IMR-90 (cell line): ENCODE results near the gene PRKG2. TPM values are rescaled to one million over a fixed set of nuclear protein-coding genes. Genes with fewer than 3 reads are reported as not detected.

Source experiments
- ATAC-seq: fragments of 200-7000 bp; cut with Tn5 transposase; 2 replicates; pipeline ENCODE4 v1.9.1; 2020; ENCODE audit warnings: low read depth, mild to moderate bottlenecking, moderate library complexity
- BruUV-seq: library from RNA; stranded (reverse); fragments of 400-500 nt; replicated peaks from 2 replicates; lab custom pipeline; 2021; lab: Mats Ljungman, UMichigan
- CTCF ChIA-PET: fragments of 300-600 bp; formaldehyde crosslinking; extraction: SDS; loops from one replicate; lab custom pipeline; 2021; ENCODE audit warnings: antibody characterized with exemption; lab: Yijun Ruan, JAX
- POLR2A ChIA-PET: fragments of 300-600 bp; sonication (Branson Sonifier 250); formaldehyde crosslinking; loops from one replicate; lab custom pipeline; 2022; ENCODE audit warnings: antibody characterized with exemption; ENCODE audit not compliant: unreplicated experiment; lab: Charles Lee
- DNase-seq: peaks from one replicate; pipeline ENCODE4 v3.0.0; 2013
- H2AFZ ChIP-seq: replicated peaks from 2 replicates; pipeline ENCODE3; 2013; ENCODE audit warnings: low read length, mild to moderate bottlenecking; ENCODE audit not compliant: poor library complexity
- H2AK5ac ChIP-seq: 2 replicates; pipeline ENCODE4 v1.6.1; 2013; ENCODE audit warnings: low read depth, low read length, inconsistent platforms
- H2AK9ac ChIP-seq: replicated peaks from 2 replicates; pipeline ENCODE3; 2013; ENCODE audit warnings: mild to moderate bottlenecking, low read depth, low read length, moderate library complexity; ENCODE audit not compliant: poor library complexity
- H2BK120ac ChIP-seq: 2 replicates; pipeline ENCODE4 v1.6.1; 2013; ENCODE audit warnings: low read depth, low read length, inconsistent platforms
- H2BK15ac ChIP-seq: 3 replicates; pipeline ENCODE4 v1.6.1; 2013; ENCODE audit warnings: low read depth, low read length, inconsistent platforms
- H2BK20ac ChIP-seq: 2 replicates; pipeline ENCODE4 v1.6.1; 2013; ENCODE audit warnings: low read depth, mild to moderate bottlenecking, inconsistent platforms, low read length, moderate library complexity
- H2BK5ac ChIP-seq: 2 replicates; pipeline ENCODE4 v1.6.1; 2013; ENCODE audit warnings: mild to moderate bottlenecking, low read depth, low read length, inconsistent platforms; ENCODE audit not compliant: poor library complexity, severe bottlenecking
- H3K14ac ChIP-seq: replicated peaks from 2 replicates; pipeline ENCODE4 v1.6.1; 2013; ENCODE audit warnings: low read depth, low read length, inconsistent platforms
- H3K18ac ChIP-seq: 2 replicates; pipeline ENCODE4 v1.6.1; 2013; ENCODE audit warnings: low read depth, low read length, control low read depth
- H3K23ac ChIP-seq: 2 replicates; pipeline ENCODE4 v1.6.1; 2013; ENCODE audit warnings: low read depth, low read length, inconsistent platforms
- H3K27ac ChIP-seq: 2 replicates; pipeline ENCODE4 v1.5.1; 2013; ENCODE audit warnings: mild to moderate bottlenecking, control low read depth, low read length; ENCODE audit not compliant: insufficient read depth
- H3K27me3 ChIP-seq: 2 replicates; pipeline ENCODE4 v1.6.1; 2013; ENCODE audit warnings: low read length; ENCODE audit not compliant: control insufficient read depth, insufficient read depth
- H3K36me3 ChIP-seq: 2 replicates; pipeline ENCODE4 v1.6.1; 2013; ENCODE audit warnings: low read length, mixed read lengths; ENCODE audit not compliant: control insufficient read depth, insufficient read depth
- H3K4ac ChIP-seq: 2 replicates; pipeline ENCODE4 v1.6.1; 2013; ENCODE audit warnings: low read depth, low read length, inconsistent platforms
- H3K4me1 ChIP-seq: 2 replicates; pipeline ENCODE4 v1.6.1; 2013; ENCODE audit warnings: low read length, mixed read lengths; ENCODE audit not compliant: control insufficient read depth, insufficient read depth
- H3K4me2 ChIP-seq: 2 replicates; pipeline ENCODE4 v1.6.1; 2013; ENCODE audit warnings: low read depth, mild to moderate bottlenecking, control low read depth, low read length, moderate library complexity
- H3K4me3 ChIP-seq: 2 replicates; pipeline ENCODE4 v1.5.1; 2013; ENCODE audit warnings: low read depth, mild to moderate bottlenecking, control low read depth, low read length, moderate library complexity; ENCODE audit not compliant: insufficient read depth
- H3K56ac ChIP-seq: 2 replicates; pipeline ENCODE4 v1.6.1; 2013; ENCODE audit warnings: low read length, inconsistent platforms; ENCODE audit not compliant: insufficient read depth; ENCODE audit errors: extremely low read depth
- H3K79me1 ChIP-seq, 2 experiments: 2 replicates each; pipeline ENCODE4 v1.6.1; 2013; ENCODE audit warnings: low read length in 2 of 2, inconsistent platforms in 1 of 2, low read depth in 1 of 2
- H3K9ac ChIP-seq: 2 replicates; pipeline ENCODE4 v1.6.1; 2013; ENCODE audit warnings: low read depth, low read length, control low read depth
- H3K9me1 ChIP-seq: 2 replicates; pipeline ENCODE4 v1.6.1; 2013; ENCODE audit warnings: low read length, inconsistent platforms; ENCODE audit not compliant: insufficient read depth
- H3K9me3 ChIP-seq: 2 replicates; pipeline ENCODE4 v1.6.1; 2013; ENCODE audit warnings: low read length; ENCODE audit not compliant: control insufficient read depth, insufficient read depth
- H4K20me1 ChIP-seq: 2 replicates; pipeline ENCODE4 v1.6.1; 2013; ENCODE audit warnings: low read length, inconsistent platforms; ENCODE audit not compliant: insufficient read depth
- H4K5ac ChIP-seq: 2 replicates; pipeline ENCODE4 v1.6.1; 2013; ENCODE audit warnings: mild to moderate bottlenecking, low read depth, low read length, control low read depth
- H4K8ac ChIP-seq, 2 experiments: 2 replicates each; pipeline ENCODE4 v1.6.1; 2013; ENCODE audit warnings: low read depth in 2 of 2, low read length in 2 of 2, control low read depth in 1 of 2, inconsistent platforms in 1 of 2
- H4K91ac ChIP-seq: 2 replicates; pipeline ENCODE4 v1.6.1; 2013; ENCODE audit warnings: low read depth, low read length, inconsistent platforms; ENCODE audit not compliant: insufficient read depth
- CTCF ChIP-seq: conservative IDR thresholded peaks from 2 replicates; pipeline ENCODE4 v1.5.1; 2012; ENCODE audit warnings: mild to moderate bottlenecking, low read depth, low read length, improper control_type of control experiment
- MAZ ChIP-seq: IDR thresholded peaks from 2 replicates; pipeline ENCODE4 v1.6.1; 2012; ENCODE audit warnings: low read depth, mild to moderate bottlenecking, low read length, improper control_type of control experiment, moderate library complexity, borderline replicate concordance
- POLR2A ChIP-seq: IDR thresholded peaks from 2 replicates; pipeline ENCODE4 v1.6.1; 2012; ENCODE audit warnings: mild to moderate bottlenecking, low read depth, low read length
- RFX5 ChIP-seq: IDR thresholded peaks from 2 replicates; pipeline ENCODE4 v1.8.0; 2012; ENCODE audit warnings: low read depth, mild to moderate bottlenecking, low read length, moderate library complexity
- SMC3 ChIP-seq: fragments of 150-350 bp; IDR thresholded peaks from 2 replicates; pipeline ENCODE4 v1.6.1; 2016; ENCODE audit warnings: low read depth, mild to moderate bottlenecking, antibody characterized with exemption, low read length, moderate library complexity
- WGBS, 2 experiments: methylation state at CpG; one replicate each; pipeline versions ENCODE4 v1.1.5 to v1.1.7; 2013; ENCODE audit warnings: missing lambda C conversion rate in 2 of 2; ENCODE audit not compliant: insufficient read length in 1 of 2; ENCODE audit errors: extremely low coverage in 2 of 2; 5-methylcytosine and 5-hydroxymethylcytosine counted together
- dilution Hi-C: fragments of 300-500 bp; cut with HindIII; formaldehyde crosslinking; loops from one replicate; pipeline ENCODE4 v1.14.3; 2018; ENCODE audit warnings: low sequenced_read_pairs; ENCODE audit not compliant: unreplicated experiment
- in situ Hi-C: fragments of 300-500 bp; cut with MboI; formaldehyde crosslinking; loops from 3 replicates; pipeline ENCODE4 v1.14.3; 2019; ENCODE audit warnings: low sequenced_read_pairs, inconsistent platforms, mixed read lengths
- intact Hi-C: fragments of 100-400 bp; cut with micrococcal nuclease; formaldehyde crosslinking; loops from 2 replicates; pipeline ENCODE4 v1.10.0; 2022
- polyA plus RNA-seq, 3 experiments: library from polyadenylated mRNA; depleted of rRNA; stranded (reverse); fragments of >200 nt; gene quantifications; 2 replicates each; pipeline ENCODE4 v1.2.3, GENCODE V29; 2012; ENCODE audit warnings: low replicate concordance in 1 of 3
- total RNA-seq: library from RNA; depleted of rRNA; stranded (reverse); fragments of >200 nt; gene quantifications from 2 replicates; pipeline ENCODE4 v1.2.3, GENCODE V29; 2012

Gene PRKG2
- total and polyA plus RNA-seq, 2 of the 4 experiments (the other 2 are of a cell fraction) = 0.44 to 2.0 TPM

GRCh38 chr4:81148576-81148975, 66.4 kb downstream of the PRKG2 start:
- Histone ChIP-seq H2BK5ac (no peak overlapping the region), H3K14ac (no peak overlapping the region), H3K9ac (no peak overlapping the region), H3K9me1 (no peaks in the 10 kb centered on the region), H3K27me3 (no peaks in the 10 kb centered on the region), H3K36me3 (peaks cover 4% of the 10 kb centered on the region), H4K5ac (no peak overlapping the region), H2BK20ac (no peak overlapping the region), H2AFZ (no peak overlapping the region), H3K27ac (no peak overlapping the region), H2AK5ac (no peak overlapping the region), H2BK120ac (no peak overlapping the region), H3K18ac (no peak overlapping the region), H4K91ac (no peak overlapping the region), H3K56ac (no peak overlapping the region), H2BK15ac (no peak overlapping the region), H3K9me3 (no peaks in the 10 kb centered on the region), H2AK9ac (no peak overlapping the region), H3K4me3 (no peak overlapping the region), H3K79me1 (no peaks in the 10 kb centered on the region), H4K20me1 (no peaks in the 10 kb centered on the region), H3K23ac (no peak overlapping the region), H3K4ac (no peak overlapping the region), H4K8ac (no peak overlapping the region), H3K4me2 (no peak overlapping the region), H3K4me1 (no peaks in the 10 kb centered on the region)
- BruUV-seq = no TSS peak
- ChIA-PET POLR2A (no interaction called here), CTCF (no interaction called here)
- intact Hi-C loops (no loop called here), dilution Hi-C loops (no loop called here), in situ Hi-C loops (no loop called here)
- TF ChIP-seq RFX5 = no peak
- TF ChIP-seq MAZ = no peak
- TF ChIP-seq CTCF = no peak
- TF ChIP-seq POLR2A = no peak
- TF ChIP-seq SMC3 = no peak
- no peak for DNase-seq
- ATAC-seq = no peak
- no CpG with 5 or more reads among the region's 6 CpGs for WGBS, 2 experiments
